Ascending aorta (tissue), 2 donors: ENCODE measurements around the gene DENND5A. TPM values are rescaled to one million over a fixed set of nuclear protein-coding genes. Genes with fewer than 3 reads are reported as not detected.
"Not testable (repeated sequence)": the region's sequence is repeated elsewhere in the genome, so short reads cannot be mapped to it uniquely, and the experiment has no call there.

Experiments
- DNase-seq, 2 donors: peaks; one replicate each; pipeline ENCODE4 v3.0.0-alpha.2; 2019; ENCODE audit warnings: low spot score in 2 of 2
- H3K27ac ChIP-seq, 2 donors: fragments of 200-600 bp; sonication (generic); one replicate each; pipeline ENCODE4 v1.5.1; 2016 to 2017; ENCODE audit warnings: mild to moderate bottlenecking in 1 of 2
- H3K27me3 ChIP-seq: fragments of 200-600 bp; sonication (generic); one replicate; pipeline ENCODE4 v1.5.1; 2017
- H3K36me3 ChIP-seq, 2 donors: fragments of 200-600 bp; sonication (generic); one replicate each; pipeline ENCODE4 v1.5.1; 2016
- H3K4me1 ChIP-seq, 2 donors: fragments of 200-600 bp; sonication (generic); one replicate each; pipeline ENCODE4 v1.5.1; 2016 to 2017; ENCODE audit warnings: mild to moderate bottlenecking in 1 of 2
- H3K4me3 ChIP-seq, 2 donors: fragments of 200-600 bp; sonication (generic); one replicate each; pipeline ENCODE4 v1.5.1; 2016 to 2017; ENCODE audit warnings: mild to moderate bottlenecking in 1 of 2
- H3K9me3 ChIP-seq, 2 donors: fragments of 200-600 bp; sonication (generic); one replicate each; pipeline ENCODE4 v1.5.1; 2016
- CTCF ChIP-seq, 3 experiments: fragments of 200-600 bp in 2 of 3; fragments of 450-650 bp in 1 of 3; sonication (generic) in 2 of 3; IDR thresholded peaks; one replicate each; pipeline ENCODE4 v1.5.1; 2016 to 2019; ENCODE audit warnings: antibody characterized with exemption in 3 of 3, mild to moderate bottlenecking in 1 of 3, moderate library complexity in 1 of 3
- intact Hi-C: fragments of 100-400 bp; cut with DNase I; formaldehyde crosslinking; loops from one replicate; pipeline ENCODE4 v1.15.1; 2023
- total RNA-seq: library from RNA; depleted of rRNA; stranded (reverse); fragments of >200 nt; gene quantifications from one replicate; pipeline ENCODE4 v1.1.0, GENCODE V29; 2016

The DENND5A gene
- total RNA-seq, 1 donor from 2014 or later = 111 TPM

GRCh38 chr11:9201372-9202162 lies 63.6 kb downstream of the DENND5A start:
- no peaks in the 10 kb centered on the region for H3K4me1 ChIP-seq
- intact Hi-C loops = no loop called here
- no peaks in the 10 kb centered on the region for H3K9me3 ChIP-seq
- H3K27me3 ChIP-seq = no peaks in the 10 kb centered on the region
- TF ChIP-seq CTCF (IDR thresholded peaks at IDR 0.05) = no peak
- no peak overlapping the region for H3K27ac ChIP-seq
- no peak overlapping the region for H3K4me3 ChIP-seq
- peaks cover 5 to 17% of the 10 kb centered on the region in 2 donors for H3K36me3 ChIP-seq
- no peak for DNase-seq

- intact Hi-C loops = no loop called here
- no peak for TF ChIP-seq CTCF (IDR thresholded peaks at IDR 0.05)
Observed at GRCh38 chr11:9200471-9200870, 64.7 kb downstream of the DENND5A start.

GRCh38 chr11:9193316-9193715 lies 71.8 kb downstream of the DENND5A start:
- intact Hi-C loops = no loop called here
- H3K9me3 ChIP-seq = no peaks in the 10 kb centered on the region
- no peaks in the 10 kb centered on the region for H3K4me1 ChIP-seq
- peaks cover 12 to 41% of the 10 kb centered on the region in 2 donors for H3K36me3 ChIP-seq
- no peak overlapping the region for H3K4me3 ChIP-seq
- TF ChIP-seq CTCF (IDR thresholded peaks at IDR 0.05) = no peak
- H3K27ac ChIP-seq = no peak overlapping the region
- no peak for DNase-seq
- H3K27me3 ChIP-seq = no peaks in the 10 kb centered on the region

More at GRCh38 chr11:9200471-9200870, 64.7 kb downstream of the DENND5A start:
- H3K27me3 ChIP-seq = no peaks in the 10 kb centered on the region
- DNase-seq = no peak
- H3K36me3 ChIP-seq = peaks cover 5 to 22% of the 10 kb centered on the region in 2 donors
- no peaks in the 10 kb centered on the region for H3K4me1 ChIP-seq
- H3K27ac ChIP-seq = no peak overlapping the region
- H3K9me3 ChIP-seq = no peaks in the 10 kb centered on the region
- H3K4me3 ChIP-seq = no peak overlapping the region

- Histone ChIP-seq H3K27ac (no peak overlapping the region), H3K27me3 (no peaks in the 10 kb centered on the region), H3K4me3 (no peak overlapping the region), H3K36me3 (peaks cover 12 to 42% of the 10 kb centered on the region in 2 donors), H3K9me3 (no peaks in the 10 kb centered on the region), H3K4me1 (no peaks in the 10 kb centered on the region)
- DNase-seq = no peak
- TF ChIP-seq CTCF (IDR thresholded peaks at IDR 0.05) = no peak
- intact Hi-C loops = no loop called here
Observed at GRCh38 chr11:9192561-9192960, 72.6 kb downstream of the DENND5A start.

- H3K4me1 ChIP-seq, H3K4me3 ChIP-seq, DNase-seq, intact Hi-C loops, H3K27me3 ChIP-seq, H3K27ac ChIP-seq, H3K9me3 ChIP-seq: not testable (repeated sequence)
- H3K36me3 ChIP-seq = peaks cover 13 to 38% of the 10 kb centered on the region in 2 donors
Observed at GRCh38 chr11:9190326-9191016, 74.7 kb downstream of the DENND5A start.

DNA sequence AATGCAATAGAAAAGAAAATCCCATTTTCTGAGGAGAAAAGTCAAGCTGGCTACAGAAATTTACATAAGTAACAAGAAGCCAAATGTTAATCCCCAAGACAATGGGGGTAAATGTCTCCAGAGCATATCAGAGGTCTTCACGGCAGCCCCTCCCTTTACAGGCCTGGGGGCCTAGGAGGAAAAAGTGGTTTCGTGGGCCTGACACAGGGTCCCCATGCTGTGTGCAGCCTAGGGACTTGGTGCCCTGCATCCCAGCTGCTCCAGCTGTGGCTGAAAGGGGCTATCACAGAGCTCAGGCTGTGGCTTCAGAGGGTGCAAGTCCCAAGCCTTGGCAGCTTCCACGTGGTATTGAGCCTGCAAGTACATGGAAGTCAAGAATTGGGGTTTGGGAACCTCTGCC lies 76.3 kb downstream of the DENND5A start:
- DNase-seq, H3K9me3 ChIP-seq, H3K4me1 ChIP-seq, H3K27ac ChIP-seq, H3K27me3 ChIP-seq, H3K4me3 ChIP-seq, intact Hi-C loops: not testable (repeated sequence)
- H3K36me3 ChIP-seq = peaks cover 15 to 34% of the 10 kb centered on the region in 2 donors
